ENCODE measurements around the gene ZKSCAN5. TPM values are rescaled to one million over a fixed set of nuclear protein-coding genes. Genes with fewer than 3 reads are reported as not detected.

Gene ZKSCAN5
- total RNA-seq, 1 donor from 2014 or later: 8.0 TPM

- Mint-ChIP-seq H3K36me3 (ENCODE audit: low read depth) (peaks cover 16% of the 10 kb centered on the region), H3K27ac (peak overlapping the region; percentile 92), H3K9me3 (no peaks in the 10 kb centered on the region), H3K27me3 (ENCODE audit: insufficient read depth) (peaks cover 1% of the 10 kb centered on the region), H3K4me1 (ENCODE audit: low read depth) (peaks cover 36% of the 10 kb centered on the region), H3K4me3 (peak overlapping the region; percentile 99)
- no peak for DNase-seq (ENCODE audit: low spot score)
- intact Hi-C loops (cut with micrococcal nuclease): loop anchor here (2.0 to 10.0 kb wide), 2 partner anchors 144 to 362 kb away; partner anchors contain the start of gene ZSCAN25
Measured at GRCh38 chr7:99473315-99473596, 31.2 kb upstream of the ZKSCAN5 start.

DNA sequence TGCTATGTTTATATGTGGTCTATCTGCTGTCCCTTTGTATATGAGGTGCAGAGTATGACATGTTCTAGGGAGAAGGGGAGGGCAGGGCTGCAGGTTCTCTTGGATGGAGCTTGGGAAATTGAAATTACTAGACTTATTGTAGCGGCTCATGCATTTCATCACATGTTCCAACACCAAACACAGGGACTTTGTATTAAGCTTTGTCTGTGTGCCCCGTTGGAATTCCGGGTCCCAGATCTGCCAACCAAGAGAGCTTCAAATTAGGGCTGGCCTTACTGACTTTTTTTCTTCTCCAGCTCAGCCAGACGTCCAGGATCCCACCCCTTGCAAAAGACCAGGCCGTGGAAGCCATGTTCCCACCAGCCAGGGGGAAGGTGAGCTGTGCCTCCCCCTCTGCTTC, 28.4 kb upstream of the ZKSCAN5 start:
- Mint-ChIP-seq H3K4me3 (no peak overlapping the region), H3K27me3 (ENCODE audit: insufficient read depth) (peaks cover 1% of the 10 kb centered on the region), H3K27ac (no peak overlapping the region), H3K36me3 (ENCODE audit: low read depth) (peaks cover 24% of the 10 kb centered on the region), H3K4me1 (ENCODE audit: low read depth) (peaks cover 45% of the 10 kb centered on the region), H3K9me3 (no peaks in the 10 kb centered on the region)
- intact Hi-C loops (cut with micrococcal nuclease): loop anchor here (10.0 kb wide), 1 partner anchor 359 kb away; no protein-coding TSS in a partner anchor
- no peak for DNase-seq (ENCODE audit: low spot score)

DNA sequence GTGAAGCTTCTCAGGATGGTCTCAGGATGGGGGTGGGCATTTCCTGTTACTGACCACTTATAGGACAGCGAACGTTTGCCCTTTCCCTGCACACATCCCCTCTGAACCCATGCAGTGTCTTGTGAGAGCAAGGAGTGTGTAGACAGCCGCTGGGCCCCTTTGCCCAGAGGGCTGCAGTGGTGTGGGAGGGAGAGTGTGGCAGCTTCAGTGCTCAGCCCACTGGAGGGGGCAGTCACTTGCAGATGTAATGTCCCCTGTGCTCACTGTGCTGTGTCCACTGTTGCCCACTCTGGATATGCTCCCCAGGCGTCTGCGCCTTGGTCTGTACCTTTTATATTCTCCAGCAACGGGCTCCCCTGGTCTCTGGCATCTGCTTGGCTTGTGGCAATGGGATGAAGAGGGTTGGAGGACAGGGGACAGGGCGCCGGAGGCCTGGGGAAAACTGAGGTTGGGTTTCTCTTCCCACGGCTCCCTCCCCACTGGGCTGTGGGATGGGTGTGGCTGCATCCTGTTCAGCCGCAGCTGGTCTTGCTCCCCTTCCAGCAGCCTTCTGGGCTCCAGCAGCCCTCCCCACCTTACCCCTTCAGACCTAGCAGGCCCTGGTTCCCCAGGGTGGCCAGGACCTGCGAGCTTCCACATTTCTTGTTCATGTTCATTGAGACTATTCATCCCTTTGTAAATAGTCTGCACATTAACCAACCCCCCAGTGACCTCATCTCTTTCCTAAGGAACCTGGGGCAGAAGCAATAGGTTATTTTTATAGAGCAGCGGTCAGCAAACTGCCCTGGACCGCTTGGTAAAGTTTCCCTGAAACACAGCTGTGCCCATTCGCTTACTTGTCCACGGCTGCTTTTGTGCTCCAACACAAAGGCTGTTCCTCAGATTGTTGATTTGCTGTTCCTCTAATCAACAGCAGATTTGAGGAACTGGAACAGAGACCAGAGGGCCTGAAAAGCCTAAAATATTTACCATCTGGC, 25.7 kb upstream of the ZKSCAN5 start:
- intact Hi-C loops (cut with micrococcal nuclease): loop anchor here (10.0 kb wide), 1 partner anchor 356 kb away; no protein-coding TSS in a partner anchor
- Mint-ChIP-seq H3K4me3 (no peak overlapping the region), H3K36me3 (ENCODE audit: low read depth) (peaks cover 25% of the 10 kb centered on the region), H3K9me3 (no peaks in the 10 kb centered on the region), H3K27ac (no peak overlapping the region), H3K27me3 (ENCODE audit: insufficient read depth) (no peaks in the 10 kb centered on the region), H3K4me1 (ENCODE audit: low read depth) (peaks cover 38% of the 10 kb centered on the region)
- no peak for DNase-seq (ENCODE audit: low spot score)

DNA sequence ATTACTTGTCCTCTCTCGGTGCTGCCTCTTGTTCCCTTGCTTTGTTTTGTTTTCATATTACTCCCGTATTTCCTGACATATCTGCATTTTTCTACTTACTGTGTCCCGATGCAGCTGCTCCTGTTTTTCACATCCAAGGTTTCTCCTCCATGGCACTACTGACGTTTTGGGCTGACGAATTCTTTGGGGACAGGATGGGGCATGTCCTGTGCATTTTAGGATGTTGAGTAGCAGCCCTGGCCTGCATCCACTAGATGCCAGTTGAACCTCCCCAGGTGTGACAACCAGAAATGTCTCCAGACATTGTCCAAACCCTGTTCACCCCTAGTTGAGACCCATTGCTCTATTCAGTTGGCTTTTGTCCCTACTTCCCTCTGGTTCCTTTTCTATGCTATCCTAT, 19.4 kb upstream of the ZKSCAN5 start:
- H3K36me3 Mint-ChIP-seq (ENCODE audit: low read depth): peaks cover 45% of the 10 kb centered on the region
- H3K4me1 Mint-ChIP-seq (ENCODE audit: low read depth): no peaks in the 10 kb centered on the region
- intact Hi-C loops (cut with micrococcal nuclease): no loop called here
- no peaks in the 10 kb centered on the region for H3K27me3 Mint-ChIP-seq (ENCODE audit: insufficient read depth)
- no peak for DNase-seq (ENCODE audit: low spot score)
- H3K27ac Mint-ChIP-seq: no peak overlapping the region
- H3K4me3 Mint-ChIP-seq: no peak overlapping the region
- H3K9me3 Mint-ChIP-seq: peaks cover 15% of the 10 kb centered on the region

- intact Hi-C loops (cut with micrococcal nuclease): no loop called here
- H3K4me3 Mint-ChIP-seq: no peak overlapping the region
- H3K27ac Mint-ChIP-seq: no peak overlapping the region
- DNase-seq (ENCODE audit: low spot score): no peak
- H3K27me3 Mint-ChIP-seq (ENCODE audit: insufficient read depth): no peaks in the 10 kb centered on the region
- peaks cover 65% of the 10 kb centered on the region for H3K36me3 Mint-ChIP-seq (ENCODE audit: low read depth)
- peaks cover 40% of the 10 kb centered on the region for H3K9me3 Mint-ChIP-seq
- no peaks in the 10 kb centered on the region for H3K4me1 Mint-ChIP-seq (ENCODE audit: low read depth)
Measured at GRCh38 chr7:99489235-99489634, 15.2 kb upstream of the ZKSCAN5 start.

DNA sequence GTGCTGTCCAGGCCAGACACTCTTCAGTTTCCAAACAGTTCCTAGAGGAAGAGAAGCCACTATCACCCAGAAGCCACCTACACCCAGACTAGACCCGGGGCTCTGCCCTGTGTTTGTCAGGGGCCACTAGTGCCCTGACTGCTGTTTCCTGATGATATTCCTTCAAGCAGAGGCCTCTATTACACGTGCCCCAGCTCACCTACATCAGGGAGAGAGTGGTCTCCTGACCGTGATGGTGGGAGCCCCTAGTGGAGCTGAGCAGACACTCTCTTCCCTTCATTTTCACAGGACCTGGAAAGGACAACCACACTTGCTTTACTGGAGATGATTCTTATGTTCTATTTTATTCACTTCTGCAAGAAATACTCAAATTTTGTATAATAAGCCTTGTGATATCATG, 13.6 kb upstream of the ZKSCAN5 start:
- Mint-ChIP-seq H3K27me3 (ENCODE audit: insufficient read depth) (no peaks in the 10 kb centered on the region), H3K4me1 (ENCODE audit: low read depth) (no peaks in the 10 kb centered on the region), H3K4me3 (no peak overlapping the region), H3K27ac (no peak overlapping the region), H3K36me3 (ENCODE audit: low read depth) (peaks cover 60% of the 10 kb centered on the region), H3K9me3 (peaks cover 42% of the 10 kb centered on the region)
- intact Hi-C loops (cut with micrococcal nuclease): no loop called here
- no peak for DNase-seq (ENCODE audit: low spot score)

DNA sequence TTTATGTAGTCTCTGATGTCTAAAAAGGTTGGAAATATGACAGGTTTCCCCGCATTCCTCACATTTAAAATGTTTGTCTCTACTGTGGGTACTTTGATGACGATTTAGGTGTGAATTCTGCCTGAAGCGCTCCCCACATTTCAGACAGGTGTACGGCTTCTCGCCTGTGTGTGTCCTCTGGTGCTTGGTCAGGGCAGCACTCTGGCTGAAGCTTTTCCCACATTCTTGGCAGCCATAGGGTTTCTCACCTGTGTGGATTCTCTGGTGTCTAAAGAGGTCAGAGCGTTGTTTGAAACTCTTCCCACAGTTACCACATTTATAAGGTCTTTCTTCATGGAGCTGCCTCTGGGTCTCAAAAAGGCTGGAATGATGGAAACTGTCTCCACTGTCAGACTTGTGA, 10.6 kb upstream of the ZKSCAN5 start:
- Mint-ChIP-seq H3K9me3 (peaks cover 39% of the 10 kb centered on the region), H3K4me1 (ENCODE audit: low read depth) (peaks cover 12% of the 10 kb centered on the region), H3K4me3 (no peak overlapping the region), H3K27ac (no peak overlapping the region), H3K27me3 (ENCODE audit: insufficient read depth) (no peaks in the 10 kb centered on the region), H3K36me3 (ENCODE audit: low read depth) (peaks cover 65% of the 10 kb centered on the region)
- DNase-seq (ENCODE audit: low spot score): no peak
- intact Hi-C loops (cut with micrococcal nuclease): no loop called here

DNA sequence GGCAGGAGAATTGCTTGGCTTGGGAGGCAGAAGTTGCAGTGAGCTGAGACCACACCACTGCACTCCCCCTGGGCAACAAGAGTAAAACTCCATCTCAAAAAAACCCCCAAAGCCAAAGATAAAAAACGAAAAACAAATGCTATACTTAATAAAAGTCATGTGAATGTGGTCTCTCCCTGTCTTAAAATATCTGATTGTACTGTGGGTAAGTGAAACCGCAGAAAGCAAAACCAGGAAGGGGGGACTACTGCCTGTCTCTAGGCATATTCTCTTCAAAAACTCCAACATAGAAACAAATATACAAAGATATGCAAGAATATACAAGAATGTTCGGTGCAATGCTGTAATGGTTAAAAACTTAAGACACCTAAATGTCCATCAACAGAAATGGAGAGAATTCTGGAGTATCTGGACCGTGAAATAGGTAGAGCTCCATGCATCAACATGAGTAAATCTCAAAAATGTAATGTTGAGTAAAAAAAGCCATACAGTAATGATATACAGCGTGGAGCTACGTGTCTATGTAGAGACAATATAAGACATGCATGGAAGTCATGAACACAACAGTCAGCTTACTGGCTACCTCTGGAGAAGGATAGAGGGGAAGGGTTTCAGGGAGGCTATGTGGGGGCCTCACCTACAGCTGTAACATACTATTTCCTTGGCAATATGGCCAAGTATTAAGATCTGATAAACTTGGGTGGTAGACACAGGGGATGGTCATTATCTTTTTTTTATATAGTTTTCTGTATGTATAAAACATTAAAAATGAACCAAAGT, 6.5 kb upstream of the ZKSCAN5 start:
- Mint-ChIP-seq H3K4me3 (peak overlapping the region; percentile 99), H3K27me3 (ENCODE audit: insufficient read depth) (no peaks in the 10 kb centered on the region), H3K36me3 (ENCODE audit: low read depth) (peaks cover 42% of the 10 kb centered on the region), H3K9me3 (peaks cover 22% of the 10 kb centered on the region), H3K27ac (peak overlapping the region; percentile 81), H3K4me1 (ENCODE audit: low read depth) (peaks cover 12% of the 10 kb centered on the region)
- no peak for DNase-seq (ENCODE audit: low spot score)
- intact Hi-C loops (cut with micrococcal nuclease): no loop called here

GRCh38 chr7:99498546-99498944, 5.9 kb upstream of the ZKSCAN5 start:
- Mint-ChIP-seq H3K27me3 (ENCODE audit: insufficient read depth) (no peaks in the 10 kb centered on the region), H3K4me3 (peak overlapping the region; percentile 99), H3K36me3 (ENCODE audit: low read depth) (peaks cover 36% of the 10 kb centered on the region), H3K27ac (peak overlapping the region; percentile 100), H3K9me3 (peaks cover 16% of the 10 kb centered on the region), H3K4me1 (ENCODE audit: low read depth) (peaks cover 12% of the 10 kb centered on the region)
- intact Hi-C loops (cut with micrococcal nuclease): no loop called here
- DNase-seq (ENCODE audit: low spot score): no peak

GRCh38 chr7:99499371-99499720, 5.1 kb upstream of the ZKSCAN5 start:
- Mint-ChIP-seq H3K4me3 (peak overlapping the region; percentile 99), H3K9me3 (peaks cover 8% of the 10 kb centered on the region), H3K27ac (peak overlapping the region; percentile 100), H3K4me1 (ENCODE audit: low read depth) (peaks cover 12% of the 10 kb centered on the region), H3K27me3 (ENCODE audit: insufficient read depth) (no peaks in the 10 kb centered on the region), H3K36me3 (ENCODE audit: low read depth) (peaks cover 28% of the 10 kb centered on the region)
- DNase-seq (ENCODE audit: low spot score): peak; percentile 20
- intact Hi-C loops (cut with micrococcal nuclease): no loop called here

GRCh38 chr7:99499721-99500636, 4.5 kb upstream of the ZKSCAN5 start, which contains the start of gene ZNF394:
TSS of gene ZNF394 (minus strand) at chr7:99500281. CDS start at chr7:99500093, 188 bp downstream.
- intact Hi-C loops (cut with micrococcal nuclease): loop anchor here (1.0 to 5.0 kb wide), 6 partner anchors 28 to 582 kb away; partner anchors contain the start of genes FAM200A, TRIM4, ZNF3 and ZNF655
- H3K9me3 Mint-ChIP-seq: peaks cover 7% of the 10 kb centered on the region
- peaks cover 12% of the 10 kb centered on the region for H3K4me1 Mint-ChIP-seq (ENCODE audit: low read depth)
- H3K4me3 Mint-ChIP-seq: peak within 1 kb of the TSS; percentile 99
- DNase-seq (ENCODE audit: low spot score): peak; percentile 87
- no peaks in the 10 kb centered on the region for H3K27me3 Mint-ChIP-seq (ENCODE audit: insufficient read depth)
- H3K27ac Mint-ChIP-seq: peak within 1 kb of the TSS; percentile 100
- peaks cover 23% of the 10 kb centered on the region for H3K36me3 Mint-ChIP-seq (ENCODE audit: low read depth)

- DNase-seq (ENCODE audit: low spot score): no peak
- Mint-ChIP-seq H3K27ac (peak overlapping the region; percentile 100), H3K4me1 (ENCODE audit: low read depth) (peaks cover 17% of the 10 kb centered on the region), H3K27me3 (ENCODE audit: insufficient read depth) (no peaks in the 10 kb centered on the region), H3K9me3 (peaks cover 7% of the 10 kb centered on the region), H3K4me3 (peak overlapping the region; percentile 99), H3K36me3 (ENCODE audit: low read depth) (peaks cover 23% of the 10 kb centered on the region)
- intact Hi-C loops (cut with micrococcal nuclease): loop anchor here (1.0 to 5.0 kb wide), 6 partner anchors 28 to 582 kb away; partner anchors contain the start of genes FAM200A, TRIM4, ZNF3 and ZNF655
Measured at GRCh38 chr7:99500637-99501009, 3.8 kb upstream of the ZKSCAN5 start.

All from activated T-helper 1 cell treated with anti-CD3 and anti-CD28 coated beads, Interleukin-12 subunit alpha, Interleukin-12 subunit beta, Interleukin-2, Interleukin-4 antibody, amounts not matched to agents 30 ng/mL and 10 ng/mL and 1 ng/mL, durations not matched to agents 14 hours and 24 hours and 36 hours (primary cell).